SU-DHL-6 (cell line): Measurements from ENCODE around the gene PLEKHA5.

Experiments used
- EZH2phosphoT487 ChIP-seq: fragments of 200-600 bp; sonication (generic), shearing (Covaris generic); conservative IDR thresholded peaks from 2 replicates; pipeline ENCODE4 v1.6.1; 2018; ENCODE audit warnings: mild to moderate bottlenecking, antibody characterized with exemption, low read length, moderate library complexity, mixed read lengths
- TF ChIP-seq, protein P1 (sequence below): fragments of 200-600 bp; sonication (generic); IDR thresholded peaks from one replicate; pipeline ENCODE4 v1.5.1; 2017; ENCODE audit warnings: antibody characterized with exemption, mild to moderate bottlenecking, low read length, moderate library complexity; ENCODE audit not compliant: insufficient read depth, poor library complexity, severe bottlenecking

GRCh38 chr12:19212245-19212644, 82.7 kb downstream of the PLEKHA5 start:
- TF ChIP-seq, protein P1, sequence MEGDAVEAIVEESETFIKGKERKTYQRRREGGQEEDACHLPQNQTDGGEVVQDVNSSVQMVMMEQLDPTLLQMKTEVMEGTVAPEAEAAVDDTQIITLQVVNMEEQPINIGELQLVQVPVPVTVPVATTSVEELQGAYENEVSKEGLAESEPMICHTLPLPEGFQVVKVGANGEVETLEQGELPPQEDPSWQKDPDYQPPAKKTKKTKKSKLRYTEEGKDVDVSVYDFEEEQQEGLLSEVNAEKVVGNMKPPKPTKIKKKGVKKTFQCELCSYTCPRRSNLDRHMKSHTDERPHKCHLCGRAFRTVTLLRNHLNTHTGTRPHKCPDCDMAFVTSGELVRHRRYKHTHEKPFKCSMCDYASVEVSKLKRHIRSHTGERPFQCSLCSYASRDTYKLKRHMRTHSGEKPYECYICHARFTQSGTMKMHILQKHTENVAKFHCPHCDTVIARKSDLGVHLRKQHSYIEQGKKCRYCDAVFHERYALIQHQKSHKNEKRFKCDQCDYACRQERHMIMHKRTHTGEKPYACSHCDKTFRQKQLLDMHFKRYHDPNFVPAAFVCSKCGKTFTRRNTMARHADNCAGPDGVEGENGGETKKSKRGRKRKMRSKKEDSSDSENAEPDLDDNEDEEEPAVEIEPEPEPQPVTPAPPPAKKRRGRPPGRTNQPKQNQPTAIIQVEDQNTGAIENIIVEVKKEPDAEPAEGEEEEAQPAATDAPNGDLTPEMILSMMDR, result no peak
- TF ChIP-seq EZH2phosphoT487, result no peak
